Cardiac muscle cell (in vitro differentiated cells and primary cell): ENCODE results near the gene ATP5IF1. TPM values are rescaled to one million over a fixed set of nuclear protein-coding genes. Genes with fewer than 3 reads are reported as not detected.

Source experiments
- DNase-seq, 2 donors: peaks; one replicate each; pipeline versions ENCODE4 v3.0.0 to v3.0.0-alpha.2; 2010 to 2017; ENCODE audit warnings: low read depth in 1 of 2, low spot score in 1 of 2
- H3K27ac ChIP-seq: fragments of 200-600 bp; sonication (generic); 2 replicates; pipeline ENCODE4 v1.5.1; 2016
- H3K27me3 ChIP-seq: fragments of 200-600 bp; sonication (generic); 2 replicates; pipeline ENCODE4 v1.6.0; 2016; ENCODE audit warnings: control low read depth
- H3K36me3 ChIP-seq: fragments of 200-600 bp; sonication (generic); 2 replicates; pipeline ENCODE4 v1.5.1; 2016; ENCODE audit warnings: control low read depth
- H3K4me1 ChIP-seq: fragments of 200-600 bp; sonication (generic); 2 replicates; pipeline ENCODE4 v1.8.1; 2017; ENCODE audit warnings: low read depth, mild to moderate bottlenecking, mixed run types
- H3K4me3 ChIP-seq: fragments of 200-600 bp; sonication (generic); 2 replicates; pipeline ENCODE4 v1.5.1; 2016; ENCODE audit warnings: mild to moderate bottlenecking
- H3K9me3 ChIP-seq: fragments of 200-600 bp; sonication (generic); 2 replicates; pipeline ENCODE4 v1.5.1; 2017; ENCODE audit warnings: low read depth, mild to moderate bottlenecking, control low read depth
- CTCF ChIP-seq: IDR thresholded peaks from 2 replicates; pipeline ENCODE4 v1.5.1; 2012; ENCODE audit warnings: low read depth, mild to moderate bottlenecking, low read length
- polyA plus RNA-seq: library from polyadenylated mRNA; unstranded; fragments of >200 nt; fragmentation: Nextera tagmentation; extraction: Ambion mirVana; gene quantifications from 2 replicates; pipeline ENCODE4 v1.2.1, GENCODE V29; 2016
- total RNA-seq: library from RNA; depleted of rRNA; stranded (reverse); fragments of >200 nt; gene quantifications from 2 replicates; pipeline ENCODE4 v1.2.3, GENCODE V29; 2016

ATP5IF1 gene
- total and polyA plus RNA-seq, 2 experiments from 2014 or later = 1,032 to 1,056 TPM

- no peaks in the 10 kb centered on the region for H3K27me3 ChIP-seq
- no peak overlapping the region for H3K4me3 ChIP-seq
- DNase-seq = no peak
- H3K36me3 ChIP-seq = peaks cover 25% of the 10 kb centered on the region
- H3K9me3 ChIP-seq = no peaks in the 10 kb centered on the region
- no peak for TF ChIP-seq CTCF
- no peaks in the 10 kb centered on the region for H3K4me1 ChIP-seq
- H3K27ac ChIP-seq = no peak overlapping the region
Observed at GRCh38 chr1:28280977-28281381, 45.1 kb downstream of the ATP5IF1 start.

- H3K27ac ChIP-seq = no peak overlapping the region
- no peaks in the 10 kb centered on the region for H3K27me3 ChIP-seq
- peaks cover 25% of the 10 kb centered on the region for H3K36me3 ChIP-seq
- no peak for TF ChIP-seq CTCF
- no peak overlapping the region for H3K4me3 ChIP-seq
- no peaks in the 10 kb centered on the region for H3K9me3 ChIP-seq
- H3K4me1 ChIP-seq = no peaks in the 10 kb centered on the region
- no peak for DNase-seq
Observed at GRCh38 chr1:28281608-28282425, 45.9 kb downstream of the ATP5IF1 start.

GRCh38 chr1:28282426-28283407, 46.8 kb downstream of the ATP5IF1 start:
- H3K4me3 ChIP-seq = no peak overlapping the region
- no peak for DNase-seq
- no peaks in the 10 kb centered on the region for H3K9me3 ChIP-seq
- no peak for TF ChIP-seq CTCF
- H3K27me3 ChIP-seq = no peaks in the 10 kb centered on the region
- H3K36me3 ChIP-seq = peaks cover 20% of the 10 kb centered on the region
- no peaks in the 10 kb centered on the region for H3K4me1 ChIP-seq
- no peak overlapping the region for H3K27ac ChIP-seq

GRCh38 chr1:28286111-28286510, 50.2 kb downstream of the ATP5IF1 start:
- H3K9me3 ChIP-seq = no peaks in the 10 kb centered on the region
- H3K4me1 ChIP-seq = no peaks in the 10 kb centered on the region
- TF ChIP-seq CTCF = no peak
- H3K27me3 ChIP-seq = no peaks in the 10 kb centered on the region
- no peak for DNase-seq
- no peak overlapping the region for H3K4me3 ChIP-seq
- no peaks in the 10 kb centered on the region for H3K36me3 ChIP-seq
- no peak overlapping the region for H3K27ac ChIP-seq

Other genes starting within 250 kb of the ATP5IF1 start
- gene EYA3, start 147.5 kb upstream of the ATP5IF1 start, total RNA-seq = 17.6 and 21.7 TPM in 2 replicates
- 15.6 and 19.2 TPM in 2 replicates for gene EYA3, start 147.5 kb upstream of the ATP5IF1 start, polyA plus RNA-seq
- gene PTAFR, start 59.4 kb upstream of the ATP5IF1 start, total RNA-seq = 0.07 and 0.09 TPM in 2 replicates
- gene PTAFR, start 59.4 kb upstream of the ATP5IF1 start, polyA plus RNA-seq = not detected in 2 replicates
- 51.9 and 72.3 TPM in 2 replicates for gene DNAJC8, start 3.1 kb upstream of the ATP5IF1 start, total RNA-seq
- 117 and 137 TPM in 2 replicates for gene DNAJC8, start 3.1 kb upstream of the ATP5IF1 start, polyA plus RNA-seq
- 22.3 and 24.6 TPM in 2 replicates for gene SESN2, start 23.4 kb downstream of the ATP5IF1 start, total RNA-seq
- gene SESN2, start 23.4 kb downstream of the ATP5IF1 start, polyA plus RNA-seq = 24.5 and 24.8 TPM in 2 replicates
- gene MED18, start 92.9 kb downstream of the ATP5IF1 start, total RNA-seq = 11.5 and 14.9 TPM in 2 replicates
- 14.1 and 17.6 TPM in 2 replicates for gene MED18, start 92.9 kb downstream of the ATP5IF1 start, polyA plus RNA-seq
- gene PHACTR4, start 133.6 kb downstream of the ATP5IF1 start, total RNA-seq = 13.5 and 14.8 TPM in 2 replicates
- 27.1 TPM in 2 replicates for gene PHACTR4, start 133.6 kb downstream of the ATP5IF1 start, polyA plus RNA-seq